ENCODE results near the gene GLI1. TPM values are rescaled to one million over a fixed set of nuclear protein-coding genes. Genes with fewer than 3 reads are reported as not detected.

Gene GLI1
- total and polyA plus RNA-seq, 2 of the 13 experiments (the other 11 are each of a cell fraction or from before 2014, with no cell fraction given): 0.09 to 0.20 TPM

DNA sequence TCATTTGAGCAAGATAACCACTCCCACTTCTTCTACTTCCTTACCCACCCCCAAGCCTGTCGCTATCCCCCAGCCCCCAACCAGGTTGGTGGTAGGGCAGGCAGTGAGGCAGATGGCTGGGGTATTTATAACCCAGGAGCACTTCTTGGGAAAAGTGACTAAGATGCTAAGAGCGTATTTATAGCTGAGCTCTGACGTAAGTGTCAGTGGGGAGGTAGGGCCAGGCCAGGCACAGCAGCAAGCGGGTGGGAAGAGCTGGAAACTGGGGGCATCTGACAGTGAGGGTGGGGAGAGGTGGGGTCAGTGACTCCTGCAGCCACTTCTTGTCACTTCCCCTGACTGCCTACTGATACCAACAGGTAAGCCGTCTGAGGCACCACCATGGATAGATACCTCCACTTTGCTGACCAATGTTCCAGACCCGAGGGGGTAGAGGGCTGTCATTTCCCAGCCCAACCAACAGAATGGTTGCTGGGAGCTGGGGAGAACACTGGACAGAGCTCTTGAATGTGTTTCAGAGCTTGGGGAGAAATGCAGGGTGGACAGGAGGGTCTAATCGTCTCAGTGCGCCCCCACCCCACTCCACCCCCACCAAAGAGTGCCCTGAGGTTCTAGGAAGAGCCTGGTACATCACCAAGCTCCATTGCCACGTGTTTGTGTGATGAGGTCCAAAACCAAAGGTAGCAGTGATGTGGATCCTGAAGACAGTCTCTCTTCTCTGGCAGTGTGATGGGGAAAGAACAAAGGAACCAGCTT, 7.2 kb upstream of the GLI1 start (continued):
- TF ChIP-seq, protein P1, sequence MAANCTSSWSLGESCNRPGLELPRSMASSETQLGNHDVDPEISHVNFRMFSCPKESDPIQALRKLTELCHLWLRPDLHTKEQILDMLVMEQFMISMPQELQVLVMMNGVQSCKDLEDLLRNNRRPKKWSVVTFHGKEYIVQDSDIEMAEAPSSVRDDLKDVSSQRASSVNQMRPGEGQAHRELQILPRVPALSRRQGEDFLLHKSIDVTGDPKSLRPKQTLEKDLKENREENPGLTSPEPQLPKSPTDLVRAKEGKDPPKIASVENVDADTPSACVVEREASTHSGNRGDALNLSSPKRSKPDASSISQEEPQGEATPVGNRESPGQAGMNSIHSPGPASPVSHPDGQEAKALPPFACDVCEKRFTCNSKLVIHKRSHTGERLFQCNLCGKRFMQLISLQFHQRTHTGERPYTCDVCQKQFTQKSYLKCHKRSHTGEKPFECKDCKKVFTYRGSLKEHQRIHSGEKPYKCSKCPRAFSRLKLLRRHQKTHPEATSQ (CRISPR knock-in tag; IDR thresholded peaks at IDR 0.05; ENCODE audit: borderline replicate concordance): 0 out of 2 replicates have a peak, but pooled peaks have one; percentile 29
- TF ChIP-seq PAX8 (CRISPR knock-in tag; IDR thresholded peaks at IDR 0.05; ENCODE audit: borderline replicate concordance) (0 out of 2 replicates have a peak, but pooled peaks have one; percentile 57), KAT7 (CRISPR knock-in tag; IDR thresholded peaks at IDR 0.05; ENCODE audit: borderline replicate concordance) (no peak), RFX1 (IDR thresholded peaks at IDR 0.05) (no peak)
- TF ChIP-seq, protein P2, sequence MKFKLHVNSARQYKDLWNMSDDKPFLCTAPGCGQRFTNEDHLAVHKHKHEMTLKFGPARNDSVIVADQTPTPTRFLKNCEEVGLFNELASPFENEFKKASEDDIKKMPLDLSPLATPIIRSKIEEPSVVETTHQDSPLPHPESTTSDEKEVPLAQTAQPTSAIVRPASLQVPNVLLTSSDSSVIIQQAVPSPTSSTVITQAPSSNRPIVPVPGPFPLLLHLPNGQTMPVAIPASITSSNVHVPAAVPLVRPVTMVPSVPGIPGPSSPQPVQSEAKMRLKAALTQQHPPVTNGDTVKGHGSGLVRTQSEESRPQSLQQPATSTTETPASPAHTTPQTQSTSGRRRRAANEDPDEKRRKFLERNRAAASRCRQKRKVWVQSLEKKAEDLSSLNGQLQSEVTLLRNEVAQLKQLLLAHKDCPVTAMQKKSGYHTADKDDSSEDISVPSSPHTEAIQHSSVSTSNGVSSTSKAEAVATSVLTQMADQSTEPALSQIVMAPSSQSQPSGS (CRISPR knock-in tag; IDR thresholded peaks at IDR 0.05): no peak

DNA sequence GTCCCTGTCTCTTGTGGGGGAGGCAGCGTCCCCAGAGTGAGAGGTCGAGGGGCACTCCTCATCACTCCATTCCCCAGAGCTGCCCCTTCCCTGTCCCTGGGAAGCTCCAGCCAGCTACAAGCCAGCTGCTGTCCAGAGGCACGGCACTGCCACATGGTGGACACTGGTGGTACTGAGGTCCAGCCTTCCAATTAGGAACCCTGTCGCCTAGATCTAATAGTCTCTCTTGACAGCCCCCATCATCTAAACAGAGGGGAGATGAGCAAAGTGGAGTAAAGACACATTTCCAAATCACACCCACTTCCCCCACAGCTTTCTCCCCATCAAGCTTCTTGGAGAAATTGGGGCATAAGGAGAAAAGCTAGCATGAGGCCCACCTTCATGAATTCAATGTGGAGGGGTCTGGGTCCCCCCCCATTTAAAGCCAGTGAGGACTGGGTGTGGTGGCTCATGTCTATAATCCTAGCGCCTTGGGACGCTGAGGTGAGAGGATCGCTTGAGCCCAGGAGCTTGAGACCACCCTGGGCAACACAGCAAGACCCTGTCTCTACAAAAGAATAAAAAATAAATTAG, 6.6 kb upstream of the GLI1 start:
- H3K4me2 ChIP-seq (ENCODE audit: low read depth, low read length): peak overlapping the region; percentile 80
- no TSS peak for BruUV-seq (replicated peaks)
- DNase-seq (ENCODE audit: low spot score) (peak; percentile 73), FAIRE-seq (peak; percentile 83), ATAC-seq (peak; percentile 29)
- H4K20me1 ChIP-seq (ENCODE audit: insufficient read depth, low read length): no peaks in the 10 kb centered on the region
- peaks cover 15% of the 10 kb centered on the region for H3K79me2 ChIP-seq (ENCODE audit: insufficient read depth, low read length)
- ChIA-PET CTCF (ENCODE audit: low intra/inter-chr PET ratio, low total read pairs) (interaction anchor here (0.8 to 6.1 kb wide), 2 partner anchors 85 to 145 kb away, joined by 4 to 66 read pairs; no protein-coding TSS in a partner anchor), POLR2A (interaction anchor here (0.8 to 6.4 kb wide), 9 partner anchors 11 to 145 kb away, joined by 3 to 99 read pairs (median 7); partner anchors contain the start of genes INHBC and R3HDM2)
- H3K9me3 ChIP-seq (ENCODE audit: low read length): no peaks in the 10 kb centered on the region
- 0 out of 6 replicates have a peak overlapping the region, but pooled peaks of 1 of the 3 experiments have one; percentile 3 for H3K4me3 ChIP-seq (replicated peaks in 1 of 3; ENCODE audit: insufficient read depth in 1 of 3, low read depth in 2 of 3, low read length in 3 of 3)
- no peak overlapping the region for H3K9ac ChIP-seq (ENCODE audit: insufficient read depth, low read depth, low read length)
- H3K27ac ChIP-seq (ENCODE audit: extremely low read length, insufficient read depth, low read length): no peak overlapping the region
- H3K36me3 ChIP-seq (replicated peaks in 1 of 2; ENCODE audit: control insufficient read depth in 1 of 2, insufficient read depth in 2 of 2, low read length in 2 of 2): no peaks in the 10 kb centered on the region
- intact Hi-C loops (cut with micrococcal nuclease; ENCODE audit: unreplicated experiment): loop anchor here (1.0 to 10.0 kb wide), 5 partner anchors 18 to 698 kb away; partner anchors contain the start of gene PRIM1
- in situ Hi-C loops (cut with HindIII; ENCODE audit: extremely low pct_ligation_motif_present, low pct_unique_long_range_greater_than_20kb): loop anchor here (5.0 kb wide), 1 partner anchor 146 kb away; no protein-coding TSS in a partner anchor
- H3K27me3 ChIP-seq (ENCODE audit: control insufficient read depth in 1 of 2, insufficient read depth in 2 of 2, low read length in 2 of 2): no peaks in the 10 kb centered on the region; a peak in 1 of 5 replicates
- 24% methylated on average over 4 of the region's 7 CpGs for WGBS (ENCODE audit: low lambda C conversion rate)
- no peak overlapping the region for H2AFZ ChIP-seq (ENCODE audit: low read length)
- H3K4me1 ChIP-seq (ENCODE audit: insufficient read depth, low read length): peaks cover 81% of the 10 kb centered on the region
- 0 out of 2 replicates have a peak, but pooled peaks have one; percentile 31 for TF ChIP-seq TSC22D2 (CRISPR knock-in tag; IDR thresholded peaks at IDR 0.05; ENCODE audit: borderline replicate concordance)
- peak; percentile 65; the same call in 1 of the 2 replicates for TF ChIP-seq HIVEP1 (CRISPR knock-in tag; IDR thresholded peaks at IDR 0.05)
- TF ChIP-seq XRCC5 (optimal IDR thresholded peaks at IDR 0.05; ENCODE audit: low read length): peak; percentile 66
- no peak for TF ChIP-seq ZNF251 (CRISPR knock-in tag; IDR thresholded peaks at IDR 0.05)
- TF ChIP-seq ELF3 (CRISPR knock-in tag; IDR thresholded peaks at IDR 0.05): 0 out of 2 replicates have a peak, but pooled peaks have one; percentile 19
- no peak for TF ChIP-seq SPEN (CRISPR knock-in tag; IDR thresholded peaks at IDR 0.05; ENCODE audit: low read depth)
- TF ChIP-seq, protein P3, sequence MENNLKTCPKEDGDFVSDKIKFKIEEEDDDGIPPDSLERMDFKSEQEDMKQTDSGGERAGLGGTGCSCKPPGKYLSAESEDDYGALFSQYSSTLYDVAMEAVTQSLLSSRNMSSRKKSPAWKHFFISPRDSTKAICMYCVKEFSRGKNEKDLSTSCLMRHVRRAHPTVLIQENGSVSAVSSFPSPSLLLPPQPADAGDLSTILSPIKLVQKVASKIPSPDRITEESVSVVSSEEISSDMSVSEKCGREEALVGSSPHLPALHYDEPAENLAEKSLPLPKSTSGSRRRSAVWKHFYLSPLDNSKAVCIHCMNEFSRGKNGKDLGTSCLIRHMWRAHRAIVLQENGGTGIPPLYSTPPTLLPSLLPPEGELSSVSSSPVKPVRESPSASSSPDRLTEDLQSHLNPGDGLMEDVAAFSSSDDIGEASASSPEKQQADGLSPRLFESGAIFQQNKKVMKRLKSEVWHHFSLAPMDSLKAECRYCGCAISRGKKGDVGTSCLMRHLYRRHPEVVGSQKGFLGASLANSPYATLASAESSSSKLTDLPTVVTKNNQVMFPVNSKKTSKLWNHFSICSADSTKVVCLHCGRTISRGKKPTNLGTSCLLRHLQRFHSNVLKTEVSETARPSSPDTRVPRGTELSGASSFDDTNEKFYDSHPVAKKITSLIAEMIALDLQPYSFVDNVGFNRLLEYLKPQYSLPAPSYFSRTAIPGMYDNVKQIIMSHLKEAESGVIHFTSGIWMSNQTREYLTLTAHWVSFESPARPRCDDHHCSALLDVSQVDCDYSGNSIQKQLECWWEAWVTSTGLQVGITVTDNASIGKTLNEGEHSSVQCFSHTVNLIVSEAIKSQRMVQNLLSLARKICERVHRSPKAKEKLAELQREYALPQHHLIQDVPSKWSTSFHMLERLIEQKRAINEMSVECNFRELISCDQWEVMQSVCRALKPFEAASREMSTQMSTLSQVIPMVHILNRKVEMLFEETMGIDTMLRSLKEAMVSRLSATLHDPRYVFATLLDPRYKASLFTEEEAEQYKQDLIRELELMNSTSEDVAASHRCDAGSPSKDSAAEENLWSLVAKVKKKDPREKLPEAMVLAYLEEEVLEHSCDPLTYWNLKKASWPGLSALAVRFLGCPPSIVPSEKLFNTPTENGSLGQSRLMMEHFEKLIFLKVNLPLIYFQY (CRISPR knock-in tag; IDR thresholded peaks at IDR 0.05; ENCODE audit: borderline replicate concordance): no peak
- no peak for TF ChIP-seq RFX1 (IDR thresholded peaks at IDR 0.05)

Data from HepG2 (cell line).